HG03095 (cell line): ENCODE measurements around the gene LRRFIP1.

Experiments
- ATAC-seq: cut with Tn5 transposase; IDR thresholded peaks from one replicate; pipeline ENCODE4 v1.9.1; 2021; ENCODE audit warnings: moderate library complexity; ENCODE audit not compliant: unreplicated experiment

Gene LRRFIP1

DNA sequence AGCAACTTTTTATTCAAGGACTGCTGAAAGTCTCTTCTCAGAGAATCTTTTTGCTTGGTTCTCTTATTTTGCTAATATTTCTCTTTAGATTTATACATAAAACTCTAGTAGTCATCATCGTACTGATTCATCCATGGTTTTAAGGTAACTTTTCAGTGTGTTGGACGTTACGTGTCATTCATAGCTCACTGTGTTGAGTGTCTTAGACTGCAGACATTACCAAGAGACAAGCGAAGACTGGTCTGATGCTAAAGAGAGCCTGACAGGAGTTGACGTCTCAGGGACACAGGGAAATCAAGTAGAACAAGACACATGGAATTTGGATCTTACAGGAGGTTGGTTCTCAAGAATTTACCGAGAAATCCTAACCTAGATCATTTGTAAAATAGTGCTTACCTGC is 196.7 kb downstream of the LRRFIP1 start:
- no peak for ATAC-seq

DNA sequence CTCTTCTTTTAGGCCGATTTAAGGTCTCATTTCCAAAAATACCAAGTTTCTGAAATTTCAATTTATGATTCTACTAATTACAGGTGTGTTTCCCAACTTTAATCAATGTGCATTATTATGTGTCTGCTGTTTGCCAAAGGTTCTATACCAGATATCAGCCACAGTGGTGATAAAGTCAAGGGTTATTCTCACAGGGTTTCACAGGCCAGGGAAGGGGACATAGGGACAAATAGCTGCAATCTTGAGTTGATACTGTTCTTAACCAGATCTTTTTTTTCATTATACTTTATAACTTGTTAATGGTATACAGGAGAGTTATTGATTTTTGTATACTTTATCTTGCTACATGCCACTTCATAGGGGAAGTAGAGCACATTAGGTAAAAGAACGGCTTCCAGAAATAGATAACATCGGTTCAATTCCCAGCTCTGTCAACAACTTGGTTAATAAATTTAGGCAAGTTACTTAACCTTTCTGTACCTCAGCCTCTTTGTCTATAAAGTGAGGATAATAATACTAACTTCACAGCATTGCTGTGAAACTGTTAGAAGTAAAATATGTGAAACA is 200.1 kb downstream of the LRRFIP1 start:
- ATAC-seq = no peak
